Measurements from ENCODE around the gene VPS13A. TPM values are rescaled to one million over a fixed set of nuclear protein-coding genes. Genes with fewer than 3 reads are reported as not detected.

VPS13A gene
- polyA plus RNA-seq, 1 donor from 2014 or later, result 20.6 TPM

- H4K20me1 ChIP-seq (ENCODE audit: insufficient read depth), result no peaks in the 10 kb centered on the region
- no peaks in the 10 kb centered on the region for H3K79me2 ChIP-seq (replicated peaks; ENCODE audit: insufficient read depth, low read length)
- TF ChIP-seq, protein P1, sequence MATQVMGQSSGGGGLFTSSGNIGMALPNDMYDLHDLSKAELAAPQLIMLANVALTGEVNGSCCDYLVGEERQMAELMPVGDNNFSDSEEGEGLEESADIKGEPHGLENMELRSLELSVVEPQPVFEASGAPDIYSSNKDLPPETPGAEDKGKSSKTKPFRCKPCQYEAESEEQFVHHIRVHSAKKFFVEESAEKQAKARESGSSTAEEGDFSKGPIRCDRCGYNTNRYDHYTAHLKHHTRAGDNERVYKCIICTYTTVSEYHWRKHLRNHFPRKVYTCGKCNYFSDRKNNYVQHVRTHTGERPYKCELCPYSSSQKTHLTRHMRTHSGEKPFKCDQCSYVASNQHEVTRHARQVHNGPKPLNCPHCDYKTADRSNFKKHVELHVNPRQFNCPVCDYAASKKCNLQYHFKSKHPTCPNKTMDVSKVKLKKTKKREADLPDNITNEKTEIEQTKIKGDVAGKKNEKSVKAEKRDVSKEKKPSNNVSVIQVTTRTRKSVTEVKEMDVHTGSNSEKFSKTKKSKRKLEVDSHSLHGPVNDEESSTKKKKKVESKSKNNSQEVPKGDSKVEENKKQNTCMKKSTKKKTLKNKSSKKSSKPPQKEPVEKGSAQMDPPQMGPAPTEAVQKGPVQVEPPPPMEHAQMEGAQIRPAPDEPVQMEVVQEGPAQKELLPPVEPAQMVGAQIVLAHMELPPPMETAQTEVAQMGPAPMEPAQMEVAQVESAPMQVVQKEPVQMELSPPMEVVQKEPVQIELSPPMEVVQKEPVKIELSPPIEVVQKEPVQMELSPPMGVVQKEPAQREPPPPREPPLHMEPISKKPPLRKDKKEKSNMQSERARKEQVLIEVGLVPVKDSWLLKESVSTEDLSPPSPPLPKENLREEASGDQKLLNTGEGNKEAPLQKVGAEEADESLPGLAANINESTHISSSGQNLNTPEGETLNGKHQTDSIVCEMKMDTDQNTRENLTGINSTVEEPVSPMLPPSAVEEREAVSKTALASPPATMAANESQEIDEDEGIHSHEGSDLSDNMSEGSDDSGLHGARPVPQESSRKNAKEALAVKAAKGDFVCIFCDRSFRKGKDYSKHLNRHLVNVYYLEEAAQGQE (IDR thresholded peaks at IDR 0.05; ENCODE audit: borderline replicate concordance), result no peak
- TF ChIP-seq TAF1 (IDR thresholded peaks at IDR 0.05; ENCODE audit: low read depth) (no peak), MXI1 (conservative IDR thresholded peaks at IDR 0.05; ENCODE audit: poor library complexity, severe bottlenecking) (no peak), EP300 (conservative IDR thresholded peaks at IDR 0.05; ENCODE audit: poor library complexity, severe bottlenecking) (no peak), SMC3 (conservative IDR thresholded peaks at IDR 0.05; ENCODE audit: poor library complexity) (no peak), CTCF (IDR thresholded peaks at IDR 0.05; ENCODE audit: poor library complexity, severe bottlenecking) (no peak), RAD21 (conservative IDR thresholded peaks at IDR 0.05) (no peak), EZH2 (IDR thresholded peaks at IDR 0.05; ENCODE audit: borderline replicate concordance, insufficient read depth, low read length, poor library complexity, severe bottlenecking) (no peak), POLR2AphosphoS5 (IDR thresholded peaks at IDR 0.05) (no peak)
- H3F3A ChIP-seq (ENCODE audit: insufficient read depth, low read length, poor library complexity, severe bottlenecking), result no peaks in the 10 kb centered on the region
- H3K9me3 ChIP-seq (ENCODE audit: low read length), result no peaks in the 10 kb centered on the region
- no peaks in the 10 kb centered on the region for H3K36me3 ChIP-seq (ENCODE audit: insufficient read depth, low read length)
- no peak overlapping the region for H3K4me2 ChIP-seq (ENCODE audit: low read length)
- H3K27me3 ChIP-seq (ENCODE audit: insufficient read depth, low read depth, low read length), result no peaks in the 10 kb centered on the region
- no peak overlapping the region for H3K27ac ChIP-seq (ENCODE audit: low read length)
- H3K9ac ChIP-seq (ENCODE audit: low read length), result no peak overlapping the region
- no peak overlapping the region for H3K4me3 ChIP-seq (ENCODE audit: low read length)
- no peaks in the 10 kb centered on the region for H3K9me2 ChIP-seq (ENCODE audit: insufficient read depth, low read length)
- H2AFZ ChIP-seq (ENCODE audit: low read depth, low read length), result no peak overlapping the region
Measured at GRCh38 chr9:77271023-77271690, 93.8 kb downstream of the VPS13A start.

DNA sequence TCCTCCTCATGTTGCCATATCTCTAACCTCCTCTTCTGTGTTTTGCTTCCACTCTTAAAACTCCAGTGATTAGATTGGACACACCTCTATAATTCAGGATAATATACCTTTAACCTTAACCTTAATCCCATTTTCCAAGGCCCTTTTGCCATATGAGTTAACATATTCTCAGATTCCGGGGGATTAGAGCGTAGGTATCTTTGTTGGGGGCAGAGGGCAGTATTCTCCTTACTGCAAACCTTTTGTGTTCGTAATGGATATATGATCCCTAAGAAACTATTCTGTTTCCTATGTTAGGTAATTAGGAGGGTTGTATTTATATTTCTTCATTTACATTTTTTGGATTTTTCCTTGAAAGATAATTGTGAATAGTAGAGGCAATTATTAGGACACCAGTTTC is 99.5 kb downstream of the VPS13A start:
- Histone ChIP-seq H3F3A (ENCODE audit: insufficient read depth, low read length, poor library complexity, severe bottlenecking) (no peaks in the 10 kb centered on the region), H2AFZ (ENCODE audit: low read depth, low read length) (no peak overlapping the region), H3K9ac (ENCODE audit: low read length) (no peak overlapping the region), H3K9me3 (ENCODE audit: low read length) (no peaks in the 10 kb centered on the region), H3K27me3 (ENCODE audit: insufficient read depth, low read depth, low read length) (no peaks in the 10 kb centered on the region), H3K27ac (ENCODE audit: low read length) (no peak overlapping the region), H3K4me3 (ENCODE audit: low read length) (no peak overlapping the region), H4K20me1 (ENCODE audit: insufficient read depth) (no peaks in the 10 kb centered on the region), H3K36me3 (ENCODE audit: insufficient read depth, low read length) (no peaks in the 10 kb centered on the region), H3K4me2 (ENCODE audit: low read length) (no peak overlapping the region), H3K9me2 (ENCODE audit: insufficient read depth, low read length) (no peaks in the 10 kb centered on the region), H3K79me2 (replicated peaks; ENCODE audit: insufficient read depth, low read length) (no peaks in the 10 kb centered on the region)
- TF ChIP-seq POLR2AphosphoS5 (IDR thresholded peaks at IDR 0.05) (no peak), MXI1 (conservative IDR thresholded peaks at IDR 0.05; ENCODE audit: poor library complexity, severe bottlenecking) (no peak), EZH2 (IDR thresholded peaks at IDR 0.05; ENCODE audit: borderline replicate concordance, insufficient read depth, low read length, poor library complexity, severe bottlenecking) (no peak), EP300 (conservative IDR thresholded peaks at IDR 0.05; ENCODE audit: poor library complexity, severe bottlenecking) (no peak), CTCF (IDR thresholded peaks at IDR 0.05; ENCODE audit: poor library complexity, severe bottlenecking) (no peak), SMC3 (conservative IDR thresholded peaks at IDR 0.05; ENCODE audit: poor library complexity) (no peak), RAD21 (conservative IDR thresholded peaks at IDR 0.05) (no peak), TAF1 (IDR thresholded peaks at IDR 0.05; ENCODE audit: low read depth) (no peak)
- TF ChIP-seq, protein P1 (IDR thresholded peaks at IDR 0.05; ENCODE audit: borderline replicate concordance), result no peak

Measured in neural cell (in vitro differentiated cells).